ENCODE results near the gene CDC42BPB. TPM values are rescaled to one million over a fixed set of nuclear protein-coding genes. Genes with fewer than 3 reads are reported as not detected.
"Not testable (repeated sequence)": the region's sequence is repeated elsewhere in the genome, so short reads cannot be mapped to it uniquely, and the experiment has no call there.

Gene CDC42BPB
- total RNA-seq, 2 experiments from 2014 or later, result 0.78 to 0.81 TPM

GRCh38 chr14:103031956-103032355 lies 25.4 kb downstream of the CDC42BPB start:
- peaks cover 3% of the 10 kb centered on the region for H3K27me3 Mint-ChIP-seq
- no peaks in the 10 kb centered on the region for H3K9me3 Mint-ChIP-seq
- CTCF ChIA-PET, result interaction anchor here (1.6 kb wide), 1 partner anchor 16 kb away, joined by 4 read pairs; no protein-coding TSS in a partner anchor
- no peaks in the 10 kb centered on the region for H3K4me1 Mint-ChIP-seq
- POLR2A ChIA-PET, result no interaction called here
- H3K27ac Mint-ChIP-seq, result no peak overlapping the region
- no peak overlapping the region for H3K4me3 Mint-ChIP-seq
- DNase-seq, result no peak
- H3K36me3 Mint-ChIP-seq (ENCODE audit: low read depth), result no peaks in the 10 kb centered on the region

- POLR2A ChIA-PET, result no interaction called here
- Mint-ChIP-seq H3K4me1 (no peaks in the 10 kb centered on the region), H3K27ac (no peak overlapping the region), H3K27me3 (peaks cover 5% of the 10 kb centered on the region), H3K36me3 (ENCODE audit: low read depth) (no peaks in the 10 kb centered on the region), H3K9me3 (no peaks in the 10 kb centered on the region), H3K4me3 (no peak overlapping the region)
- DNase-seq, result no peak
- CTCF ChIA-PET, result interaction anchor here (1.6 kb wide), 1 partner anchor 15 kb away, joined by 4 read pairs; no protein-coding TSS in a partner anchor
Measured at GRCh38 chr14:103031566-103031911, 25.8 kb downstream of the CDC42BPB start.

GRCh38 chr14:103030741-103031565 lies 26.4 kb downstream of the CDC42BPB start:
- Mint-ChIP-seq H3K4me3 (no peak overlapping the region), H3K27me3 (peaks cover 5% of the 10 kb centered on the region), H3K27ac (no peak overlapping the region), H3K9me3 (no peaks in the 10 kb centered on the region), H3K4me1 (no peaks in the 10 kb centered on the region), H3K36me3 (ENCODE audit: low read depth) (no peaks in the 10 kb centered on the region)
- CTCF ChIA-PET, result interaction anchor here (1.6 kb wide), 1 partner anchor 15 kb away, joined by 4 read pairs; no protein-coding TSS in a partner anchor
- POLR2A ChIA-PET, result no interaction called here
- DNase-seq, result no peak

GRCh38 chr14:103029936-103030335 lies 27.4 kb downstream of the CDC42BPB start:
- H3K4me3 Mint-ChIP-seq, result no peak overlapping the region
- ChIA-PET POLR2A (no interaction called here), CTCF (no interaction called here)
- no peak overlapping the region for H3K27ac Mint-ChIP-seq
- H3K4me1 Mint-ChIP-seq, result no peaks in the 10 kb centered on the region
- no peak for DNase-seq
- H3K36me3 Mint-ChIP-seq (ENCODE audit: low read depth), result no peaks in the 10 kb centered on the region
- H3K27me3 Mint-ChIP-seq, result peaks cover 7% of the 10 kb centered on the region
- H3K9me3 Mint-ChIP-seq, result peaks cover 2% of the 10 kb centered on the region

GRCh38 chr14:103028772-103029171 lies 28.6 kb downstream of the CDC42BPB start:
- Mint-ChIP-seq H3K4me3 (no peak overlapping the region), H3K36me3 (ENCODE audit: low read depth) (no peaks in the 10 kb centered on the region), H3K27me3 (peaks cover 7% of the 10 kb centered on the region), H3K4me1 (no peaks in the 10 kb centered on the region), H3K27ac (no peak overlapping the region), H3K9me3 (peaks cover 2% of the 10 kb centered on the region)
- POLR2A ChIA-PET, result no interaction called here
- DNase-seq, result no peak
- CTCF ChIA-PET, result no interaction called here

GRCh38 chr14:103028161-103028767 lies 29.1 kb downstream of the CDC42BPB start:
- no peak overlapping the region for H3K4me3 Mint-ChIP-seq
- no peaks in the 10 kb centered on the region for H3K36me3 Mint-ChIP-seq (ENCODE audit: low read depth)
- H3K27ac Mint-ChIP-seq, result no peak overlapping the region
- no peak for DNase-seq
- ChIA-PET POLR2A (no interaction called here), CTCF (no interaction called here)
- no peaks in the 10 kb centered on the region for H3K4me1 Mint-ChIP-seq
- H3K9me3 Mint-ChIP-seq, result peaks cover 2% of the 10 kb centered on the region
- peaks cover 7% of the 10 kb centered on the region for H3K27me3 Mint-ChIP-seq

GRCh38 chr14:103027451-103027850 lies 29.9 kb downstream of the CDC42BPB start:
- CTCF ChIA-PET, result interaction anchor here (0.7 kb wide), 1 partner anchor 423 kb away, joined by 4 read pairs; no protein-coding TSS in a partner anchor
- POLR2A ChIA-PET, result no interaction called here

GRCh38 chr14:103026988-103027387 lies 30.4 kb downstream of the CDC42BPB start:
- POLR2A ChIA-PET, result no interaction called here

More at GRCh38 chr14:103027451-103027850, 29.9 kb downstream of the CDC42BPB start:
- no peak for DNase-seq
- no peaks in the 10 kb centered on the region for H3K4me1 Mint-ChIP-seq
- H3K9me3 Mint-ChIP-seq, result peaks cover 2% of the 10 kb centered on the region
- no peak overlapping the region for H3K4me3 Mint-ChIP-seq
- H3K36me3 Mint-ChIP-seq (ENCODE audit: low read depth), result no peaks in the 10 kb centered on the region
- no peak overlapping the region for H3K27ac Mint-ChIP-seq
- H3K27me3 Mint-ChIP-seq, result peaks cover 7% of the 10 kb centered on the region

GRCh38 chr14:103026196-103026595 lies 31.2 kb downstream of the CDC42BPB start:
- H3K27ac Mint-ChIP-seq; DNase-seq; POLR2A ChIA-PET; H3K9me3 Mint-ChIP-seq; H3K4me3 Mint-ChIP-seq; CTCF ChIA-PET; H3K4me1 Mint-ChIP-seq; H3K36me3 Mint-ChIP-seq (ENCODE audit: low read depth): not testable (repeated sequence)
- H3K27me3 Mint-ChIP-seq, result peaks cover 11% of the 10 kb centered on the region

More at GRCh38 chr14:103026988-103027387, 30.4 kb downstream of the CDC42BPB start:
- Mint-ChIP-seq H3K27me3 (peaks cover 11% of the 10 kb centered on the region), H3K4me3 (no peak overlapping the region), H3K4me1 (no peaks in the 10 kb centered on the region), H3K9me3 (peaks cover 2% of the 10 kb centered on the region), H3K27ac (no peak overlapping the region), H3K36me3 (ENCODE audit: low read depth) (no peaks in the 10 kb centered on the region)
- DNase-seq, result no peak
- CTCF ChIA-PET, result interaction anchor here (0.7 kb wide), 1 partner anchor 423 kb away, joined by 4 read pairs; no protein-coding TSS in a partner anchor

GRCh38 chr14:103023881-103024473 lies 33.4 kb downstream of the CDC42BPB start:
- CTCF ChIA-PET, result no interaction called here

GRCh38 chr14:103022685-103023044 lies 34.7 kb downstream of the CDC42BPB start:
- no peak overlapping the region for H3K27ac Mint-ChIP-seq

More at GRCh38 chr14:103023881-103024473, 33.4 kb downstream of the CDC42BPB start:
- Mint-ChIP-seq H3K27me3 (peaks cover 11% of the 10 kb centered on the region), H3K4me1 (no peaks in the 10 kb centered on the region), H3K27ac (no peak overlapping the region), H3K4me3 (no peak overlapping the region), H3K9me3 (peaks cover 2% of the 10 kb centered on the region), H3K36me3 (ENCODE audit: low read depth) (no peaks in the 10 kb centered on the region)
- POLR2A ChIA-PET, result no interaction called here
- DNase-seq, result no peak

GRCh38 chr14:103022002-103022684 lies 35.2 kb downstream of the CDC42BPB start:
- H3K4me3 Mint-ChIP-seq, result no peak overlapping the region
- POLR2A ChIA-PET, result no interaction called here

More at GRCh38 chr14:103022685-103023044, 34.7 kb downstream of the CDC42BPB start:
- Mint-ChIP-seq H3K9me3 (peaks cover 2% of the 10 kb centered on the region), H3K4me3 (no peak overlapping the region), H3K36me3 (ENCODE audit: low read depth) (no peaks in the 10 kb centered on the region), H3K27me3 (peaks cover 11% of the 10 kb centered on the region), H3K4me1 (no peaks in the 10 kb centered on the region)
- ChIA-PET CTCF (no interaction called here), POLR2A (no interaction called here)
- DNase-seq, result no peak

GRCh38 chr14:103021684-103022001 lies 35.7 kb downstream of the CDC42BPB start:
- CTCF ChIA-PET, result no interaction called here
- POLR2A ChIA-PET, result no interaction called here
- H3K27ac Mint-ChIP-seq, result no peak overlapping the region
- H3K4me3 Mint-ChIP-seq, result no peak overlapping the region
- DNase-seq, result no peak
- H3K9me3 Mint-ChIP-seq, result peaks cover 2% of the 10 kb centered on the region
- H3K27me3 Mint-ChIP-seq, result peaks cover 6% of the 10 kb centered on the region
- no peaks in the 10 kb centered on the region for H3K4me1 Mint-ChIP-seq
- no peaks in the 10 kb centered on the region for H3K36me3 Mint-ChIP-seq (ENCODE audit: low read depth)

More at GRCh38 chr14:103022002-103022684, 35.2 kb downstream of the CDC42BPB start:
- DNase-seq, result no peak
- peaks cover 2% of the 10 kb centered on the region for H3K9me3 Mint-ChIP-seq
- H3K36me3 Mint-ChIP-seq (ENCODE audit: low read depth), result no peaks in the 10 kb centered on the region
- no peak overlapping the region for H3K27ac Mint-ChIP-seq
- CTCF ChIA-PET, result no interaction called here
- no peaks in the 10 kb centered on the region for H3K4me1 Mint-ChIP-seq
- H3K27me3 Mint-ChIP-seq, result peaks cover 9% of the 10 kb centered on the region
